HepG2 (cell line): ENCODE data around the gene ACO1. TPM values are rescaled to one million over a fixed set of nuclear protein-coding genes. Genes with fewer than 3 reads are reported as not detected.

ENCODE experiments used
- ATAC-seq: fragments of 200-7000 bp; cut with Tn5 transposase; 3 replicates; pipeline ENCODE4 v1.9.1; 2020; ENCODE audit warnings: mild to moderate bottlenecking, moderate library complexity
- BruUV-seq: library from RNA; stranded (reverse); fragments of 400-500 nt; replicated peaks from 2 replicates; lab custom pipeline; 2021; lab: Mats Ljungman, UMichigan
- CTCF ChIA-PET: fragments of 300-600 bp; formaldehyde crosslinking; extraction: SDS; loops from one replicate; lab custom pipeline; 2021; ENCODE audit warnings: low total read pairs, inconsistent platforms, low intra/inter-chr PET ratio; lab: Yijun Ruan, JAX
- POLR2A ChIA-PET: fragments of 350-600 bp; sonication (Branson Sonifier 250); formaldehyde crosslinking; loops from one replicate; lab custom pipeline; 2020; ENCODE audit warnings: antibody characterized with exemption, inconsistent platforms; lab: Yijun Ruan, JAX
- DNase-seq: peaks from one replicate; pipeline ENCODE4 v3.0.0-alpha.2; 2015; ENCODE audit warnings: low spot score
- FAIRE-seq: peaks from 3 replicates; lab custom pipeline; 2011; peaks lifted over from hg19 to GRCh38; lab: Jason Lieb, UNC
- H2AFZ ChIP-seq: one replicate; pipeline ENCODE4 v1.6.1; 2011; ENCODE audit warnings: low read length, inconsistent platforms
- H3K27ac ChIP-seq: fragments of 300-600 bp; 3 replicates; pipeline ENCODE4 v1.8.0; 2011; ENCODE audit warnings: mixed run types, mild to moderate bottlenecking, mixed read lengths, low read length, inconsistent platforms; ENCODE audit not compliant: insufficient read depth; ENCODE audit errors: extremely low read length
- H3K27me3 ChIP-seq, 2 experiments: fragments of 200-600 bp in 1 of 2; 2 replicates in 1 of 2; 3 replicates in 1 of 2; pipeline versions ENCODE4 v1.6.0 to v1.8.0; 2011; ENCODE audit warnings: low read length in 2 of 2, mild to moderate bottlenecking in 2 of 2, moderate library complexity in 2 of 2, inconsistent platforms in 1 of 2; ENCODE audit not compliant: insufficient read depth in 2 of 2, control insufficient read depth in 1 of 2
- H3K36me3 ChIP-seq, 2 experiments: fragments of 200-600 bp in 1 of 2; replicated peaks in 1 of 2; 2 replicates in 1 of 2; 3 replicates in 1 of 2; pipeline versions ENCODE4 v1.5.1 to v1.8.0; 2011; ENCODE audit warnings: low read length in 2 of 2, inconsistent platforms in 1 of 2; ENCODE audit not compliant: insufficient read depth in 2 of 2, control insufficient read depth in 1 of 2
- H3K4me1 ChIP-seq: 2 replicates; pipeline ENCODE4 v1.5.1; 2012; ENCODE audit warnings: low read length, inconsistent platforms; ENCODE audit not compliant: insufficient read depth
- H3K4me2 ChIP-seq: 2 replicates; pipeline ENCODE4 v1.6.0; 2011; ENCODE audit warnings: low read depth, low read length, inconsistent platforms
- H3K4me3 ChIP-seq, 3 experiments: fragments of 200-600 bp in 1 of 3; sonication (generic), shearing (Covaris generic) in 1 of 3; replicated peaks in 1 of 3; 2 replicates each; pipeline ENCODE4 v1.5.1; 2011 to 2016; ENCODE audit warnings: low read length in 3 of 3, inconsistent platforms in 2 of 3, low read depth in 2 of 3, mild to moderate bottlenecking in 2 of 3, control low read depth in 1 of 3, mixed read lengths in 1 of 3; ENCODE audit not compliant: insufficient read depth in 1 of 3
- H3K79me2 ChIP-seq: one replicate; pipeline ENCODE4 v1.6.1; 2011; ENCODE audit warnings: low read length, inconsistent platforms; ENCODE audit not compliant: insufficient read depth
- H3K9ac ChIP-seq: 2 replicates; pipeline ENCODE4 v1.6.0; 2011; ENCODE audit warnings: mild to moderate bottlenecking, low read depth, low read length, inconsistent platforms; ENCODE audit not compliant: insufficient read depth
- H3K9me3 ChIP-seq: 2 replicates; pipeline ENCODE4 v1.5.1; 2012; ENCODE audit warnings: mild to moderate bottlenecking, low read length
- H4K20me1 ChIP-seq: 2 replicates; pipeline ENCODE4 v1.6.0; 2011; ENCODE audit warnings: inconsistent platforms, mild to moderate bottlenecking, low read length, moderate library complexity; ENCODE audit not compliant: insufficient read depth
- HMGXB4 ChIP-seq, 2 experiments: sonication (generic) in 1 of 2; formaldehyde crosslinking in 1 of 2; IDR thresholded peaks; 2 replicates each; pipeline versions ENCODE4 v1.4.0 to v1.6.1; 2018 to 2020; ENCODE audit warnings: missing genetic modification reagents in 2 of 2, borderline replicate concordance in 1 of 2, low read depth in 1 of 2, mild to moderate bottlenecking in 1 of 2, missing biosample characterization in 1 of 2
- KDM2A ChIP-seq: sonication (generic); formaldehyde crosslinking; IDR thresholded peaks from 2 replicates; pipeline ENCODE4 v1.4.0; 2020; ENCODE audit warnings: low read depth, missing genetic modification reagents, borderline replicate concordance
- NFAT5 ChIP-seq: sonication (generic); formaldehyde crosslinking; IDR thresholded peaks from 2 replicates; pipeline ENCODE4 v1.4.0; 2020; ENCODE audit warnings: missing genetic modification reagents
- POGK ChIP-seq: sonication (generic); formaldehyde crosslinking; conservative IDR thresholded peaks from 2 replicates; pipeline ENCODE4 v1.8.0; 2022; ENCODE audit warnings: mild to moderate bottlenecking, moderate library complexity, missing genetic modification reagents
- THAP9 ChIP-seq: sonication (generic); formaldehyde crosslinking; IDR thresholded peaks from 2 replicates; pipeline ENCODE4; 2020; ENCODE audit warnings: missing genetic modification reagents, mild to moderate bottlenecking, borderline replicate concordance
- TOE1 ChIP-seq: sonication (generic); formaldehyde crosslinking; IDR thresholded peaks from 2 replicates; pipeline ENCODE4 v1.4.0; 2020; ENCODE audit warnings: mild to moderate bottlenecking, missing genetic modification reagents
- ZC3H13 ChIP-seq: sonication (generic); formaldehyde crosslinking; IDR thresholded peaks from 2 replicates; pipeline ENCODE4 v1.8.1; 2023; ENCODE audit warnings: mild to moderate bottlenecking, missing genetic modification reagents, moderate library complexity
- ZNF234 ChIP-seq: sonication (generic); formaldehyde crosslinking; conservative IDR thresholded peaks from 2 replicates; pipeline ENCODE4 v1.5.1; 2020; ENCODE audit warnings: mild to moderate bottlenecking, missing genetic modification reagents
- ZNF614 ChIP-seq: IDR thresholded peaks from 2 replicates; pipeline ENCODE4 v1.6.1; 2018; ENCODE audit warnings: missing biosample characterization, missing genetic modification reagents, inconsistent platforms, borderline replicate concordance
- ZSCAN5A ChIP-seq: sonication (generic); formaldehyde crosslinking; IDR thresholded peaks from 2 replicates; pipeline ENCODE4 v1.8.0; 2022; ENCODE audit warnings: mild to moderate bottlenecking, missing genetic modification reagents, borderline replicate concordance
- in situ Hi-C: cut with HindIII; loops from 2 replicates; pipeline ENCODE4 v1.10.0; 2017; ENCODE audit warnings: low pct_unique_long_range_greater_than_20kb; ENCODE audit not compliant: extremely low pct_ligation_motif_present
- intact Hi-C: fragments of 100-400 bp; cut with micrococcal nuclease; formaldehyde crosslinking; loops from one replicate; pipeline ENCODE4 v1.10.0; 2022; ENCODE audit not compliant: unreplicated experiment
- polyA plus RNA-seq, 8 experiments: library from polyadenylated mRNA; depleted of rRNA in 3 of 8; stranded (reverse) in 7 of 8; unstranded in 1 of 8; fragments of >200 nt; fragmentation: Illumina TruSeq in 4 of 8; extraction: Trizol in 4 of 8; gene quantifications; 2 replicates each; pipeline versions ENCODE4 v1.2.1 to v1.2.3, GENCODE V29; 2011 to 2016; ENCODE audit warnings: low read depth in 4 of 8, missing spikeins in 1 of 8, mixed read lengths in 1 of 8; ENCODE audit not compliant: insufficient read depth in 1 of 8
- total RNA-seq, 5 experiments: library from RNA; depleted of rRNA; stranded (reverse); fragments of >200 nt; fragmentation: Illumina TruSeq; extraction: Trizol; gene quantifications; 2 replicates each; pipeline ENCODE4 v1.2.3, GENCODE V29; 2016; ENCODE audit warnings: low read depth in 1 of 5

ACO1 gene
- total and polyA plus RNA-seq, 2 of the 13 experiments (the other 11 are each of a cell fraction or from before 2014, with no cell fraction given) = 20.1 to 48.2 TPM

- H3K4me2 ChIP-seq = no peak overlapping the region
- intact Hi-C loops = no loop called here
- ChIA-PET POLR2A (no interaction called here), CTCF (no interaction called here)
- H3K79me2 ChIP-seq = no peaks in the 10 kb centered on the region
- peaks cover 7% of the 10 kb centered on the region for H3K4me1 ChIP-seq
- DNase-seq (no peak), FAIRE-seq (no peak), ATAC-seq (no peak)
- no peak overlapping the region for H3K4me3 ChIP-seq
- H3K9ac ChIP-seq = no peak overlapping the region
- BruUV-seq = no TSS peak
- peaks cover 0 to 11% of the 10 kb centered on the region in 2 experiments; a peak in 1 of 5 replicates for H3K36me3 ChIP-seq
- H4K20me1 ChIP-seq = no peaks in the 10 kb centered on the region
- H3K27me3 ChIP-seq = no peaks in the 10 kb centered on the region
- no peak overlapping the region for H3K27ac ChIP-seq
- H3K9me3 ChIP-seq = no peaks in the 10 kb centered on the region
- in situ Hi-C loops = no loop called here
- H2AFZ ChIP-seq = no peak overlapping the region
- TF ChIP-seq NFAT5 (CRISPR knock-in tag) = no peak
- no peak for TF ChIP-seq ZNF234 (CRISPR knock-in tag)
- TF ChIP-seq ZNF614 = no peak
- TF ChIP-seq ZSCAN5A (CRISPR knock-in tag) = no peak
- TF ChIP-seq THAP9 (CRISPR knock-in tag) = no peak
- TF ChIP-seq KDM2A = no peak
- TF ChIP-seq TOE1 (CRISPR knock-in tag) = no peak
- TF ChIP-seq ZC3H13 (CRISPR knock-in tag) = no peak
- TF ChIP-seq HMGXB4 (CRISPR knock-in tag; IDR thresholded peaks at IDR 0.05; ENCODE audit: borderline replicate concordance in 1 of 2, low read depth in 1 of 2) = no peak
- no peak for TF ChIP-seq POGK (CRISPR knock-in tag)
These were observed 113.5 kb downstream of the ACO1 start for GRCh38 chr9:32497921-32498320.
